Osteocyte (in vitro differentiated cells): Measurements from ENCODE around the gene OTUD7B. TPM values are rescaled to one million over a fixed set of nuclear protein-coding genes. Genes with fewer than 3 reads are reported as not detected.
A peak's percentile ranks its signal among the peaks of the same experiment; 100 is the strongest.

ENCODE experiments used
- DNase-seq: peaks from one replicate; pipeline ENCODE4 v3.0.0; 2021; ENCODE audit warnings: mixed read lengths; ENCODE audit not compliant: unreplicated experiment; ENCODE audit errors: extremely low spot score
- H3K27ac Mint-ChIP-seq: one replicate; pipeline ENCODE4 v1.8.0; 2021; ENCODE audit warnings: mild to moderate bottlenecking, mixed read lengths; ENCODE audit not compliant: unreplicated experiment
- H3K27me3 Mint-ChIP-seq: one replicate; pipeline ENCODE4 v1.8.0; 2021; ENCODE audit warnings: mixed read lengths; ENCODE audit not compliant: unreplicated experiment
- H3K36me3 Mint-ChIP-seq: one replicate; pipeline ENCODE4 v1.8.0; 2021; ENCODE audit warnings: mixed read lengths; ENCODE audit not compliant: unreplicated experiment
- H3K4me1 Mint-ChIP-seq: one replicate; pipeline ENCODE4 v1.8.0; 2021; ENCODE audit warnings: mixed read lengths; ENCODE audit not compliant: unreplicated experiment
- H3K4me3 Mint-ChIP-seq: one replicate; pipeline ENCODE4 v1.8.0; 2021; ENCODE audit warnings: mild to moderate bottlenecking, moderate library complexity, mixed read lengths; ENCODE audit not compliant: unreplicated experiment
- H3K9me3 Mint-ChIP-seq: one replicate; pipeline ENCODE4 v1.8.0; 2021; ENCODE audit warnings: mixed read lengths; ENCODE audit not compliant: unreplicated experiment
- total RNA-seq: library from RNA; stranded (reverse); gene quantifications from 2 replicates; pipeline ENCODE4 v1.2.1, GENCODE V29; 2021
- TF ChIP-seq, protein P1 (sequence below): fragments of 200-600 bp; sonication (generic); IDR thresholded peaks from 2 replicates; pipeline ENCODE4 v1.5.0; 2021; ENCODE audit warnings: antibody characterized with exemption, mild to moderate bottlenecking, moderate library complexity

The OTUD7B gene
- total RNA-seq, 1 donor from 2014 or later, result 25.1 TPM

DNA sequence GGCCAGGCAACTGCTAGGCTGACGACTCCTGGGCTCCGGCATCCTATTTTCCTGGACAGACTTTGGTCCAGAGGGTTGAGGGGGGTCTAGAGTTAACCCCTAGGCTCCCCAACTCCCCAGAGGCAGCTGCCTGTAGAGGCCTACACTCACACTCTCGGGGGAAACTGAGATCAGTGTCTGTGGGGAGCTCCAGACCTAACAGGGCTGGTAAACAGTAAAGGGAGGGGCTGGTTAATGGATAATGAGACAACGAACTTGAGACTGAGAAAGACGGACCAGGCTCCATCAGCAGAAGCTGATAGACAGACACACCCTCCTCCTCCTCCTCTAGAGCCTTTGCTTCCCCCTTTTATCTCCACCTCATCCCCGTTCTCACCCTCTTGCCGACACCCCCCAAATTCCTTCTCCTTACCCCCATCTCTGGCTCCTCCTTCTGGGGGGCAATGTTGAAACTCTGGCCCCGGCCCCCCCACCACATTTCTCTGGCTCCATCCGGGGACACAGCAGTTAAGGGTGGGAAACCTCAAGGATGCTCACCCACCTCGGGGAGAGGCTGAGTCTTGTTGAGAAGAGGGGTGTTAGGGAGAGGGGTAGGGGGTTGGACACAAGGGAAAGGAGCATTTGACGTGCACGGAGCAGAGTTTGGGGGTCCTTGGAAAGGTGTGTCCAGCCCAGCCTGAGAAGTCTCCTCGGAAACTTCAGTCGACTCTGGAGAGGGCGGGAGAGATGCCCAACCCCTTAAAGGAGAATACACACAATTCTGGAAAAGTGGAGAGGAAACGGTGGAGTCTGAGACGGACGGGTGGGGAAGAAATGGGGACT is 74.1 kb downstream of the OTUD7B start, which contains the start of gene MTMR11:
TSS of gene MTMR11 (minus strand) at position 710 of the 822 bp plus-strand sequence. CDS start at position 478, 232 bp downstream.
- Mint-ChIP-seq H3K27me3 (no peaks in the 10 kb centered on the region), H3K27ac (peak within 1 kb of the TSS; percentile 71), H3K9me3 (no peaks in the 10 kb centered on the region), H3K36me3 (peaks cover 12% of the 10 kb centered on the region), H3K4me1 (peaks cover 51% of the 10 kb centered on the region), H3K4me3 (peak within 1 kb of the TSS; percentile 86)
- TF ChIP-seq, protein P1, sequence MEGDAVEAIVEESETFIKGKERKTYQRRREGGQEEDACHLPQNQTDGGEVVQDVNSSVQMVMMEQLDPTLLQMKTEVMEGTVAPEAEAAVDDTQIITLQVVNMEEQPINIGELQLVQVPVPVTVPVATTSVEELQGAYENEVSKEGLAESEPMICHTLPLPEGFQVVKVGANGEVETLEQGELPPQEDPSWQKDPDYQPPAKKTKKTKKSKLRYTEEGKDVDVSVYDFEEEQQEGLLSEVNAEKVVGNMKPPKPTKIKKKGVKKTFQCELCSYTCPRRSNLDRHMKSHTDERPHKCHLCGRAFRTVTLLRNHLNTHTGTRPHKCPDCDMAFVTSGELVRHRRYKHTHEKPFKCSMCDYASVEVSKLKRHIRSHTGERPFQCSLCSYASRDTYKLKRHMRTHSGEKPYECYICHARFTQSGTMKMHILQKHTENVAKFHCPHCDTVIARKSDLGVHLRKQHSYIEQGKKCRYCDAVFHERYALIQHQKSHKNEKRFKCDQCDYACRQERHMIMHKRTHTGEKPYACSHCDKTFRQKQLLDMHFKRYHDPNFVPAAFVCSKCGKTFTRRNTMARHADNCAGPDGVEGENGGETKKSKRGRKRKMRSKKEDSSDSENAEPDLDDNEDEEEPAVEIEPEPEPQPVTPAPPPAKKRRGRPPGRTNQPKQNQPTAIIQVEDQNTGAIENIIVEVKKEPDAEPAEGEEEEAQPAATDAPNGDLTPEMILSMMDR, result no peak
- no peak for DNase-seq

DNA sequence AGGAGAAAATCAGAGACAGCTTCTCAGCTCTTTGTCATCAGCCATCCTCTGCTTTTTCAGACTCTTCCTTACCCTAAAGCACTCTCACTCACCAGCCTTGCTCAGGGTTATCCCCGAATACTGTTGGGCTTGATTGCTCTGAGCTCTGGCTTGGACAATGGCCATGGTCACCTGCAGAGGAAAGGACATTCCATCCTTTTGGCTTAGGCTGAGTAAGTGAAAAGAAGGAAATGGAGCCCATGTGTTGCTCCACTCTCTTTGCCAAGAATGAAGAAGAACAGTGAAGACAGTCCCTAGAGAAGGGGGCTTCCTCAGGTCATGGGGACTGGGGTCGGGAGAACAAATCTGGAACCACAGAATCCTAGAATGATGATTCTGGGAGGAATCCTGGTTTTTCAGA is 76.2 kb downstream of the OTUD7B start:
- no peak overlapping the region for H3K27ac Mint-ChIP-seq
- TF ChIP-seq, protein P1, result no peak
- DNase-seq, result no peak
- peaks cover 17% of the 10 kb centered on the region for H3K36me3 Mint-ChIP-seq
- H3K9me3 Mint-ChIP-seq, result no peaks in the 10 kb centered on the region
- H3K4me1 Mint-ChIP-seq, result peaks cover 44% of the 10 kb centered on the region
- no peak overlapping the region for H3K4me3 Mint-ChIP-seq
- H3K27me3 Mint-ChIP-seq, result no peaks in the 10 kb centered on the region

DNA sequence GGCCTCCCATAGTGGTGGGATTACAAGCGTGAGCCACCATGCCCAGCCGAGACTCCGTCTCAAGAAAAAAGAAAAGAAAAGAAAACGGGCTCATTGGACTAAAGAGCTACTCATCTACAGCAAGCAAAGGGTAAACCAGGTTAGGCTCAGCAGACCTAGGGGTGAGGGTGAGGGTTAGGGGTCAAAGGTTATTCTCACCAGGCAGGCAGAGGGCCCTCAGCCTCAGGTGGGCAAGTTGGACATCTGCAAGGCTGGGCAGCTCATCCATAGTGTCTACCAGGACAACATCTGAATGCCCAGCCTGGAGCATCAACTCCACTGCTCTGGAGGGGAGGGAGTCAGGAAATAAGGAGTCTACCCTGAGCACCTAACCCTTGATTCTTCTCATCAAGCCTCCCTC is 77.3 kb downstream of the OTUD7B start:
- H3K9me3 Mint-ChIP-seq, result no peaks in the 10 kb centered on the region
- peaks cover 17% of the 10 kb centered on the region for H3K36me3 Mint-ChIP-seq
- H3K4me1 Mint-ChIP-seq, result peaks cover 41% of the 10 kb centered on the region
- DNase-seq, result no peak
- TF ChIP-seq, protein P1, result no peak
- no peak overlapping the region for H3K27ac Mint-ChIP-seq
- H3K4me3 Mint-ChIP-seq, result no peak overlapping the region
- H3K27me3 Mint-ChIP-seq, result no peaks in the 10 kb centered on the region

DNA sequence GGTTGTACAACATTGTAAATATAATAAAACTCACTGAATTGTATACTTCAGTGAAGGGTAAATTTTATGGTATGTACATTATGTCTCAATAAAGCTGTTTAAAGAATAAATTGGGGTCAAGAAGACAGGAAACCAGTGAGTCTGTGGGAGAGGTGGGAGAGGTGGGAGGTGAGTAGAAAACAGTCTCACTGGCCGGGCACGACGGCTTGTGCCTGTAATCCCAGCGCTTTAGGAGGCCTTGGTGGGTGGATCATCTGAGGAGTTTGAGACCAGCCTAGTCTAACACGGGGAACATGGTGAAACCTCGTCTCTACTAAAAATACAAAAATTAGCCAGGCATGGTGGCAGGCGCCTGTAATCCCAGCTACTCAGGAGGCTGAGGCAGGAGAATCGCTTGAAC is 78.1 kb downstream of the OTUD7B start:
- TF ChIP-seq, protein P1, result no peak
- no peaks in the 10 kb centered on the region for H3K27me3 Mint-ChIP-seq
- H3K4me1 Mint-ChIP-seq, result peaks cover 40% of the 10 kb centered on the region
- no peak overlapping the region for H3K27ac Mint-ChIP-seq
- H3K9me3 Mint-ChIP-seq, result no peaks in the 10 kb centered on the region
- H3K4me3 Mint-ChIP-seq, result no peak overlapping the region
- DNase-seq, result no peak
- peaks cover 17% of the 10 kb centered on the region for H3K36me3 Mint-ChIP-seq

DNA sequence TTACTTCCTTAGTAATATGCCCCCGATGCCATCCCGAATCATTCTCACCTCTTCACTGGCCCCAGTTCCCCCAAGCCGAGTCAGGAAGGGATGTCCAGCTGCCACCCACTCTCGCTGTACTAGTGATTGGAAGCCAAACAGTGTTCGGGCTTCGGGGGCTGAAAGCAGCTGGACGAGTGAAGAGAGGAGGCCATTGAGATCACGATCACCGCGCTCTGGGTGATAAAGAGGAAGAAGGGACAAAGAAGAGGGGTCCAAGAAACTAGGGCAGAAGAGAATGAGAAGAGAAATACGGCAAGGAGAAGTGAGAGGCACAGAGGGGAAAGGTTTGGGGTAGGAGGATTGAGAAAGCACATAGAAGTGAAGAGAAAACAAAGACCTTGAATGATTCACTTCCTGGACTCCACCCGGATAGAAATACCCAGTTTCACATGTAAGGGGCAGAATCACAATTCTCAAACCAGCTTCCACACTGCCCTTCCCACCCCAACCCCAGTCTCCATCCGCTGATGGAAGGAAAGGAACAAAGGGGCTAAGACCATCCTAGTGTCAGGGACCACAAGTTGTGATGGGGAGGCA is 79.2 kb downstream of the OTUD7B start:
- TF ChIP-seq, protein P1, result no peak
- no peaks in the 10 kb centered on the region for H3K27me3 Mint-ChIP-seq
- peak overlapping the region; percentile 58 for H3K27ac Mint-ChIP-seq
- H3K9me3 Mint-ChIP-seq, result no peaks in the 10 kb centered on the region
- no peak for DNase-seq
- H3K4me1 Mint-ChIP-seq, result peaks cover 31% of the 10 kb centered on the region
- no peak overlapping the region for H3K4me3 Mint-ChIP-seq
- H3K36me3 Mint-ChIP-seq, result peaks cover 18% of the 10 kb centered on the region
